ENCODE measurements around the gene CHCHD10.

- TF ChIP-seq, protein P1, sequence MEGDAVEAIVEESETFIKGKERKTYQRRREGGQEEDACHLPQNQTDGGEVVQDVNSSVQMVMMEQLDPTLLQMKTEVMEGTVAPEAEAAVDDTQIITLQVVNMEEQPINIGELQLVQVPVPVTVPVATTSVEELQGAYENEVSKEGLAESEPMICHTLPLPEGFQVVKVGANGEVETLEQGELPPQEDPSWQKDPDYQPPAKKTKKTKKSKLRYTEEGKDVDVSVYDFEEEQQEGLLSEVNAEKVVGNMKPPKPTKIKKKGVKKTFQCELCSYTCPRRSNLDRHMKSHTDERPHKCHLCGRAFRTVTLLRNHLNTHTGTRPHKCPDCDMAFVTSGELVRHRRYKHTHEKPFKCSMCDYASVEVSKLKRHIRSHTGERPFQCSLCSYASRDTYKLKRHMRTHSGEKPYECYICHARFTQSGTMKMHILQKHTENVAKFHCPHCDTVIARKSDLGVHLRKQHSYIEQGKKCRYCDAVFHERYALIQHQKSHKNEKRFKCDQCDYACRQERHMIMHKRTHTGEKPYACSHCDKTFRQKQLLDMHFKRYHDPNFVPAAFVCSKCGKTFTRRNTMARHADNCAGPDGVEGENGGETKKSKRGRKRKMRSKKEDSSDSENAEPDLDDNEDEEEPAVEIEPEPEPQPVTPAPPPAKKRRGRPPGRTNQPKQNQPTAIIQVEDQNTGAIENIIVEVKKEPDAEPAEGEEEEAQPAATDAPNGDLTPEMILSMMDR (IDR thresholded peaks at IDR 0.05): no peak
- TF ChIP-seq EP300 (IDR thresholded peaks at IDR 0.05): no peak
These were observed 1.7 kb upstream of the CHCHD10 start for GRCh38 chr22:23769321-23769965.
